ENCODE data around the gene CCDC80.

Gene CCDC80

DNA sequence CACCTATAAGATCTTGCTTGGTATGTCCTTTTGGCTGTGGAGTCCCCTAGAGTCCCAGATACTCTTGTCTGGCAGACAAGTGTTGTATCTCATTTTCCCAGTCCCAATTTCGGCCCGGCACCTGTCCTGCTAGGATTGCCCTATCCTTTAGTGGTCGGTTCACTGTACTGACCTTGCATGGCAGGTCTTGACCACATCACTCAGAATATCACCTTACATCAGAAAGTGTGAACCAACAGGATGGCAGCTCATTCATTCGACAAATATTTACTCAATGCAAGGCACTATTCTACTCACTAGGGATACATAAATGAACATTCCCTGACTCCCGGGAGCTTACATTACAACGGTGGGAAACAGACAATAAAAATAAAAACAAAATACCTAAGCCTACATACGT lies 5.7 kb upstream of the CCDC80 start:
- TF ChIP-seq, protein P1, sequence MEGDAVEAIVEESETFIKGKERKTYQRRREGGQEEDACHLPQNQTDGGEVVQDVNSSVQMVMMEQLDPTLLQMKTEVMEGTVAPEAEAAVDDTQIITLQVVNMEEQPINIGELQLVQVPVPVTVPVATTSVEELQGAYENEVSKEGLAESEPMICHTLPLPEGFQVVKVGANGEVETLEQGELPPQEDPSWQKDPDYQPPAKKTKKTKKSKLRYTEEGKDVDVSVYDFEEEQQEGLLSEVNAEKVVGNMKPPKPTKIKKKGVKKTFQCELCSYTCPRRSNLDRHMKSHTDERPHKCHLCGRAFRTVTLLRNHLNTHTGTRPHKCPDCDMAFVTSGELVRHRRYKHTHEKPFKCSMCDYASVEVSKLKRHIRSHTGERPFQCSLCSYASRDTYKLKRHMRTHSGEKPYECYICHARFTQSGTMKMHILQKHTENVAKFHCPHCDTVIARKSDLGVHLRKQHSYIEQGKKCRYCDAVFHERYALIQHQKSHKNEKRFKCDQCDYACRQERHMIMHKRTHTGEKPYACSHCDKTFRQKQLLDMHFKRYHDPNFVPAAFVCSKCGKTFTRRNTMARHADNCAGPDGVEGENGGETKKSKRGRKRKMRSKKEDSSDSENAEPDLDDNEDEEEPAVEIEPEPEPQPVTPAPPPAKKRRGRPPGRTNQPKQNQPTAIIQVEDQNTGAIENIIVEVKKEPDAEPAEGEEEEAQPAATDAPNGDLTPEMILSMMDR (IDR thresholded peaks at IDR 0.05; ENCODE audit: low read depth, low read length), result no peak
- no peak for DNase-seq
- Histone ChIP-seq H3K4me3 (ENCODE audit: low read depth, low read length) (no peak overlapping the region), H3K36me3 (no peaks in the 10 kb centered on the region), H3K9me3 (no peaks in the 10 kb centered on the region), H3K4me1 (no peaks in the 10 kb centered on the region), H3K27me3 (no peaks in the 10 kb centered on the region)

DNA sequence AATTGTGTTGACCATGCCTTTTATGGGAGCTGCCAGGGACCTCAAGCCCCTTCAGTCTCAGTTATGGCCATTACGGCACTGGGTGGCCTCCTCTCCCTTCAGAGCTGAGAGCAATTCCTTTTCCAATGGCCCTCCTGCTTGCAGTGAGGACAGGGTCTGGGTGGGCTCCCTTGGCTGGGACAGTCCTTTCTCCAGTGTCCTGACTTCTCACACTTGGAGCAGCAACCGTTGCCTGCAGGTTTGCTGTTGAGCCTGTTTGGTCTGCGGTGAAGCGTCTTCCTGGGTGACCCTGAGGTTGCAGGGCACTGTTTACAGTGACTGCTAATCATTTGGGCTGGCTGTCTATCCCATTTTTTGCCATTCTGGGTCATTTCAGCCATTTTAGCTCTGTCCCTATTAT lies 3.5 kb upstream of the CCDC80 start:
- Histone ChIP-seq H3K27me3 (no peaks in the 10 kb centered on the region), H3K36me3 (no peaks in the 10 kb centered on the region), H3K4me1 (no peaks in the 10 kb centered on the region), H3K9me3 (no peaks in the 10 kb centered on the region), H3K4me3 (ENCODE audit: low read depth, low read length) (no peak overlapping the region)
- TF ChIP-seq, protein P1 (IDR thresholded peaks at IDR 0.05; ENCODE audit: low read depth, low read length), result no peak
- DNase-seq, result no peak

DNA sequence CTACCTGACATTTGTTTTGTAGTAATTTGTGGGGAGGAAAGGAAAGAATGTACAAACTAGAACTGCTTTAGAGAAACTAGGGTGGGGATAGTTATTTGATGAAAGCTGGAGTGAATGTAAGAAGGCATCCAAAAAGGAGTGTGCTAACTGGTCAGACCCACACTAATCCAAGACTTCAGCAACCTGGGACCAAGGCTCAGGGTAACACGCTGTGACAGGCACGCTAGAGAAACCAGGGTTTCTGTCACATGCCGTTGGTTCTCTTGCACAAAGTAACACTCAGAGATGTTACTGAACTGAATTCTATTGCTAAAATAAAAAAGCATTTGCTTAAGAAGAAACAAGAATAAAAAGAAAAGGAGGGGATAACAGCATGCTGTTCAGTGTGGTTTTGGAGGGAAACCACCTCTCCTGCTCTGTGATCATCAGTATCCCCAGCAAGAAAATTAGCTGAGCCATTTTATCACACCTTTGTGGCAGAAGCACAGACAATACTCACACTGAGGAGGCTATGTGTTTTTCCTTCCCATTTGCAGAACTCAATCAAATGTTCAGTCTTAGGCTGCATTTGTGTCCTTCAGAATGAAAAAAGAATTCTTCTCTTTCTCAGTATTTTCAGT lies 2.8 kb upstream of the CCDC80 start:
- Histone ChIP-seq H3K27me3 (no peaks in the 10 kb centered on the region), H3K36me3 (no peaks in the 10 kb centered on the region), H3K9me3 (no peaks in the 10 kb centered on the region), H3K4me1 (no peaks in the 10 kb centered on the region), H3K4me3 (ENCODE audit: low read depth, low read length) (no peak overlapping the region)
- DNase-seq, result no peak
- TF ChIP-seq, protein P1 (IDR thresholded peaks at IDR 0.05; ENCODE audit: low read depth, low read length), result no peak

DNA sequence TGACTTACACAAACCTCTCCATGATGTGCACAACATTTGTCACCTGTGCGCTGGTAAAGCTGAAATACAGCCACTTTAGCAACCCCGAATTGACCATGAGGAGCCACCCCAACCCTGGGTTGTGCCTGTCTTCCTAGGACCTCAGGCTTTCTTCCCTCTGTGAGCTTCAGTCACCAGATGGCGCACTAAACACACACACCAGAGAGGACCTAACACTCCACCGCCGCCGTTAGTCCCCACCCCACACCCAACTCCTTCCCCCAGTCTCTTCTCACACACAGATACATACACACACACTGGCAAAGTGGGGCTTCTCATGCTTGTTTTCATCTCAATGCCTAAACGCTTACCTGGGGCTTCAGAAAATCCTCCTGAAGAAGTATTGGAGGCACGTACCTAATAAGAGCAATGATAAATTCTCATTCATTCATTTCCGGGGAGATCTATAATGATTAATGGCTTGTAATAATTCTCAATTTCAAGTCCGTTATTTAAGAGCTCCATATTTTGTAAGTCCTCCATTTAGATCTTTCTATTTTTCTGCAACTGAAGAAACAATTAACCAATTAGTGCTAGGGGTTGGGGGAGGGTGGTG lies 2.1 kb upstream of the CCDC80 start:
- Histone ChIP-seq H3K4me1 (no peaks in the 10 kb centered on the region), H3K4me3 (ENCODE audit: low read depth, low read length) (peak overlapping the region; percentile 55), H3K9me3 (no peaks in the 10 kb centered on the region), H3K36me3 (no peaks in the 10 kb centered on the region), H3K27me3 (no peaks in the 10 kb centered on the region)
- peak; percentile 88 for DNase-seq
- TF ChIP-seq, protein P1 (IDR thresholded peaks at IDR 0.05; ENCODE audit: low read depth, low read length), result peak; percentile 94

DNA sequence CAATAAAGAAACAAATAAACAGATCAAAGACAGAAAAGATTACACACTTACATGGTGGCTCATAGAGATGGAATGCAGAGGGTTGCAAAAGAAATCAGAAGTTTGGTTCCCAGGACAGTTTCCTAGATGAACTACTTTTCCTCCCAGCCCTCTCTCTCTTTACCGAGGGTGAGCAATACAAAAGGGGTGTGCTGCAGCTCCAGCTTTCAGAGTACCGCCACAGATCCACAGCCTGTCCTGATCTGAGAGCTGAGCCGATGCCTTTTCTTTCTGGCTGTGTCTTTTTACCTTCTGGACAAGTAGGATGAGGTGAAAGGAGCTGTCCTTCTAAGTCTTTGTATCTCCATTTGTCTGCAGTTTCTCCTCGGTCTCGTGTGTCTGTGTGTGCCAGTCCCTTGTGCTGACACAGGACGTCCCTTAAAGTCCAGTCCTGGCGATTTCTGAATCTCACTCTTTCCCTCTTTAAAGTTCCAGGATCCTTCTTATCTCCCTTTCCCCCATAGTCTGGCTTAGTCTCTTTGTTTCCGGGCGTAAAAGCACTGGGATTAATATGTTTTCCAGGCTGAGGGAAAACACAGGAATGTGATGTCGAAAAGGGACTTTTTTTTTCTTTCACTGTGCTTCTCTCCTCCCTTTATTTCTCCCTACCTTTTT lies 540 bp downstream of the CCDC80 start:
- H3K36me3 ChIP-seq, result no peaks in the 10 kb centered on the region
- peaks cover 5% of the 10 kb centered on the region; the same call in 1 of the 2 replicates for H3K4me1 ChIP-seq
- peak overlapping the region; percentile 52 for H3K4me3 ChIP-seq (ENCODE audit: low read depth, low read length)
- no peak for DNase-seq
- no peaks in the 10 kb centered on the region for H3K9me3 ChIP-seq
- H3K27me3 ChIP-seq, result no peaks in the 10 kb centered on the region
- TF ChIP-seq, protein P1 (IDR thresholded peaks at IDR 0.05; ENCODE audit: low read depth, low read length), result no peak

All from BE2C (cell line).